HepG2 (cell line): ENCODE results near the gene MT1M. TPM values are rescaled to one million over a fixed set of nuclear protein-coding genes. Genes with fewer than 3 reads are reported as not detected.

ENCODE experiments used
- CBFB ChIP-seq: sonication (generic); formaldehyde crosslinking; IDR thresholded peaks from 2 replicates; pipeline ENCODE4 v1.4.0; 2020; ENCODE audit warnings: missing genetic modification reagents
- CBX1 ChIP-seq: IDR thresholded peaks from one replicate; pipeline ENCODE4 v1.6.1; 2016; ENCODE audit warnings: antibody characterized with exemption, low read depth
- FOXK1 ChIP-seq: sonication (generic); formaldehyde crosslinking; IDR thresholded peaks from 2 replicates; pipeline ENCODE4 v1.4.0; 2020; ENCODE audit warnings: low read depth, missing genetic modification reagents, borderline replicate concordance
- MAFF ChIP-seq: IDR thresholded peaks from 2 replicates; pipeline ENCODE4 v1.6.1; 2011; ENCODE audit warnings: low read depth, low read length, improper control_type of control experiment
- NFAT5 ChIP-seq: sonication (generic); formaldehyde crosslinking; IDR thresholded peaks from 2 replicates; pipeline ENCODE4 v1.4.0; 2020; ENCODE audit warnings: missing genetic modification reagents
- PRDM4 ChIP-seq: sonication (generic); formaldehyde crosslinking; IDR thresholded peaks from 2 replicates; pipeline ENCODE4 v1.9.0; 2021; ENCODE audit warnings: missing genetic modification reagents, borderline replicate concordance
- REPIN1 ChIP-seq: sonication (generic); formaldehyde crosslinking; IDR thresholded peaks from 2 replicates; pipeline ENCODE4 v1.8.0; 2022; ENCODE audit warnings: missing genetic modification reagents, low read depth, mild to moderate bottlenecking, borderline replicate concordance
- SALL2 ChIP-seq: sonication (generic); formaldehyde crosslinking; IDR thresholded peaks from 2 replicates; pipeline ENCODE4 v1.8.1; 2023; ENCODE audit warnings: mild to moderate bottlenecking, missing genetic modification reagents, inconsistent platforms
- SMAD1 ChIP-seq: sonication (generic); formaldehyde crosslinking; IDR thresholded peaks from 2 replicates; pipeline ENCODE4 v1.4.0; 2020; ENCODE audit warnings: missing genetic modification reagents, low read depth, mild to moderate bottlenecking, borderline replicate concordance
- SMYD3 ChIP-seq: sonication (generic); formaldehyde crosslinking; IDR thresholded peaks from 2 replicates; pipeline ENCODE4 v1.8.1; 2023; ENCODE audit warnings: mild to moderate bottlenecking, missing genetic modification reagents
- SPEN ChIP-seq: sonication (generic); formaldehyde crosslinking; IDR thresholded peaks from 2 replicates; pipeline ENCODE4 v1.5.1; 2020; ENCODE audit warnings: low read depth, mild to moderate bottlenecking, missing genetic modification reagents
- STAT6 ChIP-seq: sonication (generic); formaldehyde crosslinking; IDR thresholded peaks from 2 replicates; pipeline ENCODE4 v1.4.0; 2020; ENCODE audit warnings: missing genetic modification reagents, mild to moderate bottlenecking, borderline replicate concordance
- ZNF329 ChIP-seq: sonication (generic); formaldehyde crosslinking; IDR thresholded peaks from 2 replicates; pipeline ENCODE4 v1.9.0; 2021; ENCODE audit warnings: low read depth, mild to moderate bottlenecking, missing genetic modification reagents
- ZNF570 ChIP-seq: sonication (generic); formaldehyde crosslinking; IDR thresholded peaks from 2 replicates; pipeline ENCODE4 v1.4.0; 2020; ENCODE audit warnings: mild to moderate bottlenecking, missing genetic modification reagents, borderline replicate concordance
- ZNF816 ChIP-seq: sonication (generic); formaldehyde crosslinking; IDR thresholded peaks from 2 replicates; pipeline ENCODE4 v1.8.0; 2022; ENCODE audit warnings: missing genetic modification reagents, mild to moderate bottlenecking, borderline replicate concordance
- polyA plus RNA-seq, 8 experiments: library from polyadenylated mRNA; depleted of rRNA in 3 of 8; stranded (reverse) in 7 of 8; unstranded in 1 of 8; fragments of >200 nt; fragmentation: Illumina TruSeq in 4 of 8; extraction: Trizol in 4 of 8; gene quantifications; 2 replicates each; pipeline versions ENCODE4 v1.2.1 to v1.2.3, GENCODE V29; 2011 to 2016; ENCODE audit warnings: low read depth in 4 of 8, missing spikeins in 1 of 8, mixed read lengths in 1 of 8; ENCODE audit not compliant: insufficient read depth in 1 of 8
- total RNA-seq, 5 experiments: library from RNA; depleted of rRNA; stranded (reverse); fragments of >200 nt; fragmentation: Illumina TruSeq; extraction: Trizol; gene quantifications; 2 replicates each; pipeline ENCODE4 v1.2.3, GENCODE V29; 2016; ENCODE audit warnings: low read depth in 1 of 5
- TF ChIP-seq, protein P1 (sequence below): IDR thresholded peaks from 2 replicates; pipeline ENCODE4 v1.6.1; 2012; ENCODE audit warnings: low read depth, low read length, improper control_type of control experiment

The MT1M gene
- total and polyA plus RNA-seq, 2 of the 13 experiments (the other 11 are each of a cell fraction or from before 2014, with no cell fraction given): 4.6 TPM; not detected in 1

- TF ChIP-seq PRDM4 (CRISPR knock-in tag): no peak
- no peak for TF ChIP-seq FOXK1
- TF ChIP-seq SMYD3 (CRISPR knock-in tag): no peak
- no peak for TF ChIP-seq ZNF816 (CRISPR knock-in tag)
- TF ChIP-seq SALL2: no peak
- 0 out of 2 replicates have a peak, but pooled peaks have one; percentile 63 for TF ChIP-seq SMAD1 (CRISPR knock-in tag)
- TF ChIP-seq, protein P1, sequence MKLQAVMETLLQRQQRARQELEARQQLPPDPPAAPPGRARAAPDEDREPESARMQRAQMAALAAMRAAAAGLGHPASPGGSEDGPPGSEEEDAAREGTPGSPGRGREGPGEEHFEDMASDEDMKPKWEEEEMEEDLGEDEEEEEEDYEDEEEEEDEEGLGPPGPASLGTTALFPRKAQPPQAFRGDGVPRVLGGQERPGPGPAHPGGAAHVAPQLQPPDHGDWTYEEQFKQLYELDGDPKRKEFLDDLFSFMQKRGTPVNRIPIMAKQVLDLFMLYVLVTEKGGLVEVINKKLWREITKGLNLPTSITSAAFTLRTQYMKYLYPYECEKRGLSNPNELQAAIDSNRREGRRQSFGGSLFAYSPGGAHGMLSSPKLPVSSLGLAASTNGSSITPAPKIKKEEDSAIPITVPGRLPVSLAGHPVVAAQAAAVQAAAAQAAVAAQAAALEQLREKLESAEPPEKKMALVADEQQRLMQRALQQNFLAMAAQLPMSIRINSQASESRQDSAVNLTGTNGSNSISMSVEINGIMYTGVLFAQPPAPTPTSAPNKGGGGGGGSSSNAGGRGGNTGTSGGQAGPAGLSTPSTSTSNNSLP: no peak
- no peak for TF ChIP-seq SPEN (CRISPR knock-in tag)
- no peak for TF ChIP-seq CBX1
- no peak for TF ChIP-seq CBFB (CRISPR knock-in tag)
- peak; percentile 48; the same call in 1 of the 2 replicates for TF ChIP-seq REPIN1 (CRISPR knock-in tag)
- TF ChIP-seq NFAT5 (CRISPR knock-in tag): peak; percentile 55; the same call in 1 of the 2 replicates
- TF ChIP-seq MAFF: no peak
- no peak for TF ChIP-seq ZNF570 (CRISPR knock-in tag)
- no peak for TF ChIP-seq ZNF329 (CRISPR knock-in tag)
- TF ChIP-seq STAT6 (CRISPR knock-in tag): no peak
These were observed 10.8 kb downstream of the MT1M start (continued) for GRCh38 chr16:56643080-56643778.
